GM18517 (cell line): ENCODE data around the gene SERINC5.

Experiments used
- ATAC-seq: cut with Tn5 transposase; IDR thresholded peaks from one replicate; pipeline ENCODE4 v1.9.1; 2021; ENCODE audit warnings: mild to moderate bottlenecking, moderate library complexity; ENCODE audit not compliant: unreplicated experiment

Gene SERINC5

GRCh38 chr5:80230269-80230992 is 25.4 kb downstream of the SERINC5 start:
- ATAC-seq = no peak

GRCh38 chr5:80229902-80230255 is 26.0 kb downstream of the SERINC5 start:
- no peak for ATAC-seq

GRCh38 chr5:80227979-80228596 is 27.8 kb downstream of the SERINC5 start:
- no peak for ATAC-seq

- no peak for ATAC-seq
Measured at GRCh38 chr5:80225934-80226326, 29.9 kb downstream of the SERINC5 start.

GRCh38 chr5:80225189-80225933 is 30.5 kb downstream of the SERINC5 start:
- ATAC-seq = no peak

- ATAC-seq = no peak
Measured at GRCh38 chr5:80223561-80223960, 32.3 kb downstream of the SERINC5 start.

- ATAC-seq = no peak
Measured at GRCh38 chr5:80220245-80220897, 35.5 kb downstream of the SERINC5 start.

- no peak for ATAC-seq
Measured at GRCh38 chr5:80219391-80219790, 36.5 kb downstream of the SERINC5 start.

- no peak for ATAC-seq
Measured at GRCh38 chr5:80217667-80218066, 38.2 kb downstream of the SERINC5 start.

- no peak for ATAC-seq
Measured at GRCh38 chr5:80216753-80217596, 38.9 kb downstream of the SERINC5 start.

GRCh38 chr5:80216096-80216495 is 39.8 kb downstream of the SERINC5 start:
- no peak for ATAC-seq

GRCh38 chr5:80215523-80215922 is 40.3 kb downstream of the SERINC5 start:
- no peak for ATAC-seq

- ATAC-seq = no peak
Measured at GRCh38 chr5:80213466-80213865, 42.4 kb downstream of the SERINC5 start.

GRCh38 chr5:80212171-80212667 is 43.6 kb downstream of the SERINC5 start:
- ATAC-seq = no peak

GRCh38 chr5:80211327-80211726 is 44.5 kb downstream of the SERINC5 start:
- ATAC-seq = no peak

GRCh38 chr5:80210014-80210413 is 45.8 kb downstream of the SERINC5 start:
- ATAC-seq = no peak

- no peak for ATAC-seq
Measured at GRCh38 chr5:80208381-80208780, 47.5 kb downstream of the SERINC5 start.

- ATAC-seq = no peak
Measured at GRCh38 chr5:80207832-80208231, 48.0 kb downstream of the SERINC5 start.

- ATAC-seq = no peak
Measured at GRCh38 chr5:80206282-80206681, 49.6 kb downstream of the SERINC5 start.

- ATAC-seq = no peak
Measured at GRCh38 chr5:80205846-80206245, 50.0 kb downstream of the SERINC5 start.
